ENCODE measurements around the gene PTPRCAP.
A peak's percentile ranks its signal among the peaks of the same experiment; 100 is the strongest.

PTPRCAP gene

DNA sequence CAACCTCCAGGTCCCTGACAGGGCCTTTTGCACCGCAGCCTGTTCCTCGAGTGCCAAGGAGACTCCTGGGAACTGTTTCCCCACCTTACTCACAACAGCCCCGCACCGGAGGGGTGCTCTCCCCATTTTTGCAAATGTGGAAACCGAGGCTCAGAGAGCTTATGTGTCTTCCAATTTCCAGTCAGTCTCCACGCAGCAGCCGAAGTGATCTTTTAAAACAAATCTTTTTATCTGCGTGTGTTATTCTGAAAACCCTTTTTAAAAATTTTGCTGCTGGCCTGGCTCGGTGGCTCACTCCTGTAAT, 32.0 kb upstream of the PTPRCAP start:
- TF ChIP-seq SIN3A (IDR thresholded peaks at IDR 0.05; ENCODE audit: borderline replicate concordance, insufficient read depth, low read length), result no peak
- no peak for TF ChIP-seq TAF1 (IDR thresholded peaks at IDR 0.05; ENCODE audit: borderline replicate concordance, insufficient read depth, low read length)
- no peak for TF ChIP-seq FOXP2 (optimal IDR thresholded peaks at IDR 0.05; ENCODE audit: borderline replicate concordance, extremely low read depth, extremely low read length, insufficient read depth)
- TF ChIP-seq, protein P1, sequence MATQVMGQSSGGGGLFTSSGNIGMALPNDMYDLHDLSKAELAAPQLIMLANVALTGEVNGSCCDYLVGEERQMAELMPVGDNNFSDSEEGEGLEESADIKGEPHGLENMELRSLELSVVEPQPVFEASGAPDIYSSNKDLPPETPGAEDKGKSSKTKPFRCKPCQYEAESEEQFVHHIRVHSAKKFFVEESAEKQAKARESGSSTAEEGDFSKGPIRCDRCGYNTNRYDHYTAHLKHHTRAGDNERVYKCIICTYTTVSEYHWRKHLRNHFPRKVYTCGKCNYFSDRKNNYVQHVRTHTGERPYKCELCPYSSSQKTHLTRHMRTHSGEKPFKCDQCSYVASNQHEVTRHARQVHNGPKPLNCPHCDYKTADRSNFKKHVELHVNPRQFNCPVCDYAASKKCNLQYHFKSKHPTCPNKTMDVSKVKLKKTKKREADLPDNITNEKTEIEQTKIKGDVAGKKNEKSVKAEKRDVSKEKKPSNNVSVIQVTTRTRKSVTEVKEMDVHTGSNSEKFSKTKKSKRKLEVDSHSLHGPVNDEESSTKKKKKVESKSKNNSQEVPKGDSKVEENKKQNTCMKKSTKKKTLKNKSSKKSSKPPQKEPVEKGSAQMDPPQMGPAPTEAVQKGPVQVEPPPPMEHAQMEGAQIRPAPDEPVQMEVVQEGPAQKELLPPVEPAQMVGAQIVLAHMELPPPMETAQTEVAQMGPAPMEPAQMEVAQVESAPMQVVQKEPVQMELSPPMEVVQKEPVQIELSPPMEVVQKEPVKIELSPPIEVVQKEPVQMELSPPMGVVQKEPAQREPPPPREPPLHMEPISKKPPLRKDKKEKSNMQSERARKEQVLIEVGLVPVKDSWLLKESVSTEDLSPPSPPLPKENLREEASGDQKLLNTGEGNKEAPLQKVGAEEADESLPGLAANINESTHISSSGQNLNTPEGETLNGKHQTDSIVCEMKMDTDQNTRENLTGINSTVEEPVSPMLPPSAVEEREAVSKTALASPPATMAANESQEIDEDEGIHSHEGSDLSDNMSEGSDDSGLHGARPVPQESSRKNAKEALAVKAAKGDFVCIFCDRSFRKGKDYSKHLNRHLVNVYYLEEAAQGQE (IDR thresholded peaks at IDR 0.05; ENCODE audit: insufficient read depth in 1 of 2, low read depth in 2 of 2, low read length in 2 of 2), result no peak
- no peak for TF ChIP-seq POLR2AphosphoS5 (IDR thresholded peaks at IDR 0.05; ENCODE audit: low read depth, low read length)

DNA sequence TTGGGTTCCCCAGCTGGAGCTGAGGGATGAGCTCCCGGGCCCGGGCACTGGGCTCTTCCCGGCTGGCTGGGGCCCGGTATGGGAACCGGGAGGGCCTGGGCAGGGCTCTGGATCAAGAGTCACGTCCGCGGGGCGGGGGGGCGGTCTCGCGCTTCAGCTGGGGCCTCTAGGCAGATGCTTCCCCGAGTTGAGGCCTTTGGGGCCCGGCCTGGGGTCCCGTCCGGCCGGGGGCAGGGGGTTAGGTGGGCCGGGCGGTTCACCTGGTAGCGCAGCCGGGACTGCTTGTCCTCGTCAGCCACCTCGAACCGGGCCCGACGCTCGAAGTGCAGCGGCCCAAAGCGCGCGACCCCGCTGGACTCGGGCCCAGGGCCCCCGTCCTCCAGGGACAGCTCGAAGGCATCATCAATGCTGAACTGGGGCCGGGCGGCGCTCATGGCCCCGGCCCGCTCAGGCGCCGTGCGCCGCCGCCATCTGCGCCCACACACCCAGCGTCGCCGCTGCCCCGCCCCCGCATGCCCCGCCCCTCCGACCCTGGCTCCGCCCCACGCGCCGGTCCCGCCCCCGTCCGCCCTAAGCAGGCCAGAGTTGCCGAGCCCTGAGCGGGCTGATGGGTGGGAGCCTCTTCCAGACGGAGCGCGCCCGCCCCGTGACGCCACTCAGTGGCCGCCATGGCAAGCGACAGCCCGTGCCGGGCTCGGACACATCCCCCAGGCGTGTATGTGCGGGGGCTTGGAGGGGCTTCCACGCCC, 31.5 kb upstream of the PTPRCAP start, which contains the start of gene TMEM134:
Gene TMEM134, minus strand, starts transcription at position 493 of the 749 bp plus-strand sequence. Its CDS starts 59 bp downstream, at position 434.
- TF ChIP-seq SIN3A (IDR thresholded peaks at IDR 0.05; ENCODE audit: borderline replicate concordance, insufficient read depth, low read length), result peak; percentile 60; the same call in 1 of the 2 replicates
- peak; percentile 83 for TF ChIP-seq FOXP2 (optimal IDR thresholded peaks at IDR 0.05; ENCODE audit: borderline replicate concordance, extremely low read depth, extremely low read length, insufficient read depth)
- 0 out of 2 replicates have a peak, but pooled peaks have one; percentile 75 for TF ChIP-seq TAF1 (IDR thresholded peaks at IDR 0.05; ENCODE audit: borderline replicate concordance, insufficient read depth, low read length)
- TF ChIP-seq, protein P1 (IDR thresholded peaks at IDR 0.05; ENCODE audit: insufficient read depth in 1 of 2, low read depth in 2 of 2, low read length in 2 of 2), result 0 out of 4 replicates have a peak, but pooled peaks of 1 of the 2 experiments have one; percentile 27
- peak; percentile 84 for TF ChIP-seq POLR2AphosphoS5 (IDR thresholded peaks at IDR 0.05; ENCODE audit: low read depth, low read length)

DNA sequence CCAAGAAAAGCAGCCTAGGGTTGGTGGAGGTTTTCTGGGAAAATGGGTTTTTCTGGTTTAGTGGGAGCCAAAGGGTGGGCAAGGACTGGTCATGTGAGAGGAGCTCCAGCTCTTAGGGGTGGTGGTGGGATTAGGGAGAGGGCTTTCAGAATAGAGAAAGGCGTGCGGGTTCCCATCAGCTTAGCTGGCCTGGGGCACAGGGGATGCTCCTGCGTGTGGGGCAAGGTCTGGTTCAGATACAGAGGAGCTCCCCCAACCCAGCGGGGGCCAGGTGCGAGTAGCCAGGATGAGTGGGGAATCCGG, 30.9 kb upstream of the PTPRCAP start:
- TF ChIP-seq FOXP2 (optimal IDR thresholded peaks at IDR 0.05; ENCODE audit: borderline replicate concordance, extremely low read depth, extremely low read length, insufficient read depth) (no peak), TAF1 (IDR thresholded peaks at IDR 0.05; ENCODE audit: borderline replicate concordance, insufficient read depth, low read length) (no peak), SIN3A (IDR thresholded peaks at IDR 0.05; ENCODE audit: borderline replicate concordance, insufficient read depth, low read length) (no peak), POLR2AphosphoS5 (IDR thresholded peaks at IDR 0.05; ENCODE audit: low read depth, low read length) (no peak)
- TF ChIP-seq, protein P1 (IDR thresholded peaks at IDR 0.05; ENCODE audit: insufficient read depth in 1 of 2, low read depth in 2 of 2, low read length in 2 of 2), result no peak

DNA sequence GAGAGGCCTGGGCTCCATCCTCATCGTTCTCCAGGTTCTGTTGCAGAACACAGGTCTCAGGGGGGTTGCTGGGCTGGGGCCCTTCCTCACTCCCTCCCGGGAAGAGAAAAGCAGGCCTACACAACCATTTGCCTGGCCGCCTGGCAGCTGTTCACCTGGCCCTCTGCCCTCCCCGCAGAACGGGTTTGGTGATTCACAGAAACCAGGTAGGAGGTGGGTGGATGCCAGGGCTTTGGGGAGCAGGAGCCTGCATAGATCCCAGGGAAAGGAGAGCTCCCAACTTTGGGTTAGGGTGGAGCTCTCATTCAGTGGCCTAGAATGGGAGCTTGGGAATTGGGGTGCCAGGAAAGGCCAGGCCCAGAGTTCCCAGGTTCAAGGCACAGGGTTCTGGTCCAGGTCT, 30.6 kb upstream of the PTPRCAP start:
- no peak for TF ChIP-seq FOXP2 (optimal IDR thresholded peaks at IDR 0.05; ENCODE audit: borderline replicate concordance, extremely low read depth, extremely low read length, insufficient read depth)
- TF ChIP-seq POLR2AphosphoS5 (IDR thresholded peaks at IDR 0.05; ENCODE audit: low read depth, low read length), result no peak
- no peak for TF ChIP-seq TAF1 (IDR thresholded peaks at IDR 0.05; ENCODE audit: borderline replicate concordance, insufficient read depth, low read length)
- no peak for TF ChIP-seq SIN3A (IDR thresholded peaks at IDR 0.05; ENCODE audit: borderline replicate concordance, insufficient read depth, low read length)
- TF ChIP-seq, protein P1 (IDR thresholded peaks at IDR 0.05; ENCODE audit: insufficient read depth in 1 of 2, low read depth in 2 of 2, low read length in 2 of 2), result no peak
